SK-N-SH (cell line): Measurements from ENCODE around the gene ZSWIM5.

Experiments
- RFX5 ChIP-seq: IDR thresholded peaks from 2 replicates; pipeline ENCODE4 v1.6.1; 2012; ENCODE audit warnings: mild to moderate bottlenecking, improper control_type of control experiment, low read length
- SIN3A ChIP-seq: IDR thresholded peaks from 2 replicates; pipeline ENCODE4 v1.6.1; 2012; ENCODE audit warnings: low read depth, mild to moderate bottlenecking, low read length, moderate library complexity, borderline replicate concordance

- TF ChIP-seq RFX5 (no peak), SIN3A (no peak)
Observed at GRCh38 chr1:45079533-45079932, 126.9 kb downstream of the ZSWIM5 start.
